HCT116 (cell line): ENCODE data around the gene PTPA.

Source experiments
- CTCF ChIP-seq, 3 experiments: fragments of 200-600 bp in 1 of 3; sonication (generic) in 1 of 3; IDR thresholded peaks in 2 of 3; conservative IDR thresholded peaks in 1 of 3; 2 replicates each; pipeline ENCODE4 v1.5.1; 2012 to 2017; ENCODE audit warnings: low read depth in 2 of 3, low read length in 2 of 3, antibody characterized with exemption in 1 of 3, borderline replicate concordance in 1 of 3, control low read depth in 1 of 3, mild to moderate bottlenecking in 1 of 3, mixed read lengths in 1 of 3, mixed run types in 1 of 3, moderate library complexity in 1 of 3; ENCODE audit not compliant: insufficient read depth in 1 of 3
- EZH2 ChIP-seq: fragments of 200-600 bp; sonication (generic); IDR thresholded peaks from 2 replicates; pipeline ENCODE4 v1.6.1; 2017; ENCODE audit warnings: antibody characterized with exemption, mixed run types
- EZH2phosphoT487 ChIP-seq: fragments of 200-600 bp; IDR thresholded peaks from 2 replicates; pipeline ENCODE4 v1.6.1; 2018; ENCODE audit warnings: antibody characterized with exemption, borderline replicate concordance
- POLR2A ChIP-seq: IDR thresholded peaks from 2 replicates; pipeline ENCODE4 v1.7.0; 2011; ENCODE audit warnings: borderline replicate concordance; ENCODE audit not compliant: insufficient read depth, insufficient read length; ENCODE audit errors: extremely low read depth
- ZNF274 ChIP-seq: fragments of 200-500 bp; sonication (Bioruptor generic); IDR thresholded peaks from 2 replicates; pipeline ENCODE4 v1.6.1; 2014; ENCODE audit warnings: mild to moderate bottlenecking, low read depth, low read length, inconsistent platforms

- TF ChIP-seq EZH2phosphoT487 (no peak), ZNF274 (no peak), CTCF (IDR thresholded peaks at IDR 0.05 in 2 of 3, conservative IDR thresholded peaks at IDR 0.05 in 1 of 3; ENCODE audit: borderline replicate concordance in 1 of 3, insufficient read depth in 1 of 3, low read depth in 2 of 3, low read length in 2 of 3) (no peak), EZH2 (no peak), POLR2A (no peak)
These were observed 10.3 kb downstream of the PTPA start for GRCh38 chr9:129121483-129121882.
